HL-60 (cell line): ENCODE results near the gene SWSAP1.

Source experiments
- DNase-seq, 2 experiments: peaks; one replicate each; pipeline ENCODE4 v3.0.0-alpha.2; 2010 to 2020; ENCODE audit warnings: low read depth in 1 of 2, low spot score in 1 of 2
- H3K27ac ChIP-seq: fragments of 250-450 bp; sonication (Bioruptor Pico); replicated peaks from 2 replicates; pipeline ENCODE4 v1.5.1; 2020; ENCODE audit warnings: mild to moderate bottlenecking, moderate library complexity
- H3K27me3 ChIP-seq: fragments of 250-450 bp; sonication (Bioruptor Pico); 2 replicates; pipeline ENCODE4 v1.5.1; 2021; ENCODE audit warnings: mild to moderate bottlenecking, moderate library complexity; ENCODE audit not compliant: insufficient read depth, poor library complexity, severe bottlenecking
- H3K4me3 ChIP-seq: replicated peaks from 2 replicates; pipeline ENCODE4 v1.5.1; 2011; ENCODE audit warnings: mild to moderate bottlenecking, control low read depth, low read length; ENCODE audit not compliant: insufficient read depth
- CTCF ChIP-seq: IDR thresholded peaks from one replicate; pipeline ENCODE4 v1.5.1; 2011; ENCODE audit warnings: low read length, control low read depth, inconsistent platforms; ENCODE audit not compliant: insufficient read depth
- GABPA ChIP-seq: IDR thresholded peaks from 2 replicates; pipeline ENCODE4 v1.6.1; 2012; ENCODE audit warnings: low read depth
- POLR2AphosphoS5 ChIP-seq: IDR thresholded peaks from 2 replicates; pipeline ENCODE4 v1.6.1; 2012; ENCODE audit warnings: low read depth
- REST ChIP-seq: IDR thresholded peaks from 2 replicates; pipeline ENCODE4 v1.6.1; 2012; ENCODE audit warnings: low read depth; ENCODE audit not compliant: insufficient replicate concordance
- SPI1 ChIP-seq: IDR thresholded peaks from 2 replicates; pipeline ENCODE4 v1.6.1; 2012; ENCODE audit warnings: low read depth, mild to moderate bottlenecking, borderline replicate concordance

Gene SWSAP1

GRCh38 chr19:11355160-11356073 lies 19.0 kb upstream of the SWSAP1 start, which contains the start of gene PLPPR2:
PLPPR2 (plus strand) TSS chr19:11355432; CDS start chr19:11357674, 2,242 bp downstream.
- Histone ChIP-seq H3K27ac (no peak within 1 kb of the TSS), H3K4me3 (peak within 1 kb of the TSS; percentile 55), H3K27me3 (no peaks in the 10 kb centered on the region)
- peak; percentile 78 to 92 for DNase-seq
- TF ChIP-seq POLR2AphosphoS5, result no peak
- no peak for TF ChIP-seq SPI1
- TF ChIP-seq GABPA, result no peak
- no peak for TF ChIP-seq CTCF
- no peak for TF ChIP-seq REST

- Histone ChIP-seq H3K4me3 (peak overlapping the region; percentile 55), H3K27me3 (no peaks in the 10 kb centered on the region)
- no peak for DNase-seq
These were observed 18.4 kb upstream of the SWSAP1 start for GRCh38 chr19:11356074-11356397.

More at GRCh38 chr19:11356074-11356397, 18.4 kb upstream of the SWSAP1 start:
- H3K27ac ChIP-seq, result no peak overlapping the region
- TF ChIP-seq CTCF (no peak), GABPA (no peak), POLR2AphosphoS5 (no peak; the same call in 1 of the 2 replicates), SPI1 (no peak), REST (no peak)
